GM12872 (cell line): ENCODE results near the gene RTN1.

ENCODE experiments used
- CTCF ChIP-seq: IDR thresholded peaks from 3 replicates; pipeline ENCODE4 v1.5.1; 2011; ENCODE audit warnings: low read depth, mild to moderate bottlenecking, low read length, moderate library complexity; ENCODE audit not compliant: insufficient read depth

Gene RTN1

DNA sequence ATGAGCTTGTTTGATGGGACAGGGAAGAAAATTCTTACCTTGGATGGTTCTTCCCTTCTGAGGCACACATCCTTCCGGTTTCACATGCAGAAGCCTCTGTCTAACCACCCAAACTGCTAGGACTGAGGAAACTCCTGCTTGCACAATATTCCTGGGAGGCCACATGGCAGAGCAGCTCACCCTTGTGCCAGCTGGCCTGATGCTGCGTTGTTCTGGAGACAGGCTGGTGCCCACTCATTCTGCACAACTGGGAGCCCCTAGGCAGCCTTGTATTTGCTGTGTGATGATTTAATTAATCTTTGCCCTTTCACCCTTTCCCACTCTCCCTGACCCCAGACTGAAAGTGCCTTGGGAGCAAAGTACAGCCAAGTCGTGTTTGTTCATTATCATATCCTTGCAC is 130.8 kb downstream of the RTN1 start:
- TF ChIP-seq CTCF, result no peak

- no peak for TF ChIP-seq CTCF
Measured at GRCh38 chr14:59728304-59728703, 142.3 kb downstream of the RTN1 start.

- TF ChIP-seq CTCF, result no peak
Measured at GRCh38 chr14:59727073-59727661, 143.4 kb downstream of the RTN1 start.

- TF ChIP-seq CTCF, result no peak
Measured at GRCh38 chr14:59711080-59711479, 159.5 kb downstream of the RTN1 start.

DNA sequence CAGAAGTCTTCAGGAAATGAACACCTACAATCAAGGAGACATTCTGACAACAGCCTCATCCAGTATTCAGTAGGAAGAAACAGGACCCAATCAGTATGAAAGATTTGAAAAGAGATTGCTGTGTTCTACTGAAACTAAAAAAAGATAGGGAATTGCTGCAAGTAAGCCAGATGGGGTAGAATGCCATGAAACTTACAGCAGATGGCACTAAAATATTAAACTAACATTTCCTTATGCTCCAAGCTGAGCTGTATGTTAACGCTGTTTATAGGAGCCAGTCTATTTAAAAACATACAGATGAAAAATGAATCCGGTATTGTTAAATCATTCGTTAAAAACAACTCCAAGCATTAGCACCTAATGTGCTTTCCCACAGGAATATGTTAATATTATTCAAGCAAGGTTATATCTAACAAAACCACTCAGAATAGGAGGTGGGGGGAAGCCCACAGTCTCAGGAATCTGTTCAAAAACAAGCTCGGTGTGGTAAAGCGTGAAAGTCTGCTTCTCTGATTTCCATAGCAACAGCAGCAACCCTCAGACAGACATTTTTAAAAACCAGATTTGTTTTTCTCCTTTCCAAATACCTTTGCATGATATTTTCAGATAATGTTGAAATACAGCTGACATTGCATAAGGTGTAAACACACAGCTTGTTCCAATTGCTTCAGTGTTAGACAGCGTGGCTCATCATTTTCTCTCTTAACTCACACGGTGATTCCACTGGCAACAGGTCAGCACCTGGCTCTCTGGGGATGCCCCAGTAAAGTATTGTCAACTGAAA is 162.6 kb downstream of the RTN1 start:
- no peak for TF ChIP-seq CTCF

DNA sequence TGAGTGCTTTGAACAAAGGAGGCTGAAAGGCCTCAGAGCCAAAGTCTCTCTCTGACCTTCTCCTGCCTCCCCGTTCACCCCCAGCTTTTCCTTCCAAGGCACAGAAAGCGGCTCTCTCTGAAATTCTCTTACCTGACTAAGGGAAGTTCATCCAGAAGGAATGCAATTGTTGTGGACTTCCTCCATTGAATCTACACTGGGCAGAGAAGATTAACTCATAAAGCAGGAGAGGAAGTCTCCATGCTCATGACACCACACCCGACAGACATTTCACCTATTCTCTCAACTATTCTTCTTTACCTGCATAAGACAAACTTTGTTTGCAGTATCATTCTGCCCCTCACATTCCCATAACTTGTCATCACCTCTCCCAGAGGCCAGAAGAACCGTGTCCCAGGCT is 164.7 kb downstream of the RTN1 start:
- TF ChIP-seq CTCF, result no peak

GRCh38 chr14:59705245-59705644 is 165.3 kb downstream of the RTN1 start:
- TF ChIP-seq CTCF, result no peak
